H1 (cell line): ENCODE measurements around the gene UNC5B. TPM values are rescaled to one million over a fixed set of nuclear protein-coding genes. Genes with fewer than 3 reads are reported as not detected.

Source experiments
- CTCF ChIA-PET: fragments of 300-600 bp; sonication (Branson Sonifier 250); formaldehyde crosslinking; loops from one replicate; lab custom pipeline; 2021; ENCODE audit not compliant: partially characterized antibody; lab: Charles Lee
- POLR2A ChIA-PET: fragments of 300-600 bp; sonication (Branson Sonifier 250); formaldehyde crosslinking; loops from one replicate; lab custom pipeline; 2021; ENCODE audit warnings: inconsistent platforms; ENCODE audit not compliant: partially characterized antibody; lab: Charles Lee
- DNase-seq, 2 experiments: peaks; one replicate each; pipeline versions ENCODE4 v3.0.0 to v3.0.0-alpha.2; 2010 to 2022; ENCODE audit warnings: low spot score in 2 of 2, low read depth in 1 of 2, mixed read lengths in 1 of 2
- FAIRE-seq: peaks from 2 replicates; lab custom pipeline; 2011; peaks lifted over from hg19 to GRCh38; lab: Jason Lieb, UNC
- H2AFZ ChIP-seq: 2 replicates; pipeline ENCODE4 v1.8.1; 2012; ENCODE audit warnings: low read length, inconsistent platforms
- H2AK5ac ChIP-seq: 2 replicates; pipeline ENCODE4 v1.6.1; 2013; ENCODE audit warnings: low read depth, low read length
- H2BK120ac ChIP-seq: replicated peaks from 2 replicates; pipeline ENCODE3; 2013; ENCODE audit warnings: low read depth, low read length, inconsistent platforms
- H2BK12ac ChIP-seq: 2 replicates; pipeline ENCODE4 v1.6.1; 2013; ENCODE audit warnings: low read depth, low read length
- H2BK15ac ChIP-seq: 2 replicates; pipeline ENCODE4 v1.6.1; 2013; ENCODE audit warnings: low read length
- H2BK20ac ChIP-seq: 2 replicates; pipeline ENCODE4 v1.6.1; 2013; ENCODE audit warnings: low read length
- H2BK5ac ChIP-seq: 2 replicates; pipeline ENCODE4 v1.6.1; 2013; ENCODE audit warnings: low read depth, low read length
- H3K14ac ChIP-seq: 2 replicates; pipeline ENCODE4 v1.6.1; 2013; ENCODE audit warnings: inconsistent platforms; ENCODE audit not compliant: insufficient read length
- H3K18ac ChIP-seq: 2 replicates; pipeline ENCODE4 v1.6.1; 2013; ENCODE audit warnings: low read length; ENCODE audit errors: extremely low read depth
- H3K23ac ChIP-seq: 2 replicates; pipeline ENCODE4 v1.6.1; 2013; ENCODE audit warnings: inconsistent platforms; ENCODE audit not compliant: insufficient read length
- H3K23me2 ChIP-seq: 2 replicates; pipeline ENCODE4 v1.6.1; 2013; ENCODE audit warnings: low read depth, low read length
- H3K27ac ChIP-seq: 2 replicates; pipeline ENCODE4 v1.6.1; 2011; ENCODE audit warnings: low read depth, low read length, inconsistent platforms
- H3K27me3 ChIP-seq, 4 experiments: replicated peaks in 1 of 4; 1 replicate in 1 of 4; 2 replicates in 3 of 4; pipeline versions ENCODE4 v1.6.1 to v1.8.1; 2011 to 2013; ENCODE audit warnings: low read length in 3 of 4, mild to moderate bottlenecking in 3 of 4, inconsistent platforms in 2 of 4, mixed read lengths in 2 of 4, moderate library complexity in 1 of 4; ENCODE audit not compliant: control insufficient read depth in 3 of 4, insufficient read depth in 3 of 4; ENCODE audit errors: extremely low read depth in 1 of 4
- H3K36me3 ChIP-seq, 4 experiments: 2 replicates each; pipeline versions ENCODE4 v1.6.1 to v1.8.1; 2011 to 2013; ENCODE audit warnings: mild to moderate bottlenecking in 4 of 4, low read length in 3 of 4, moderate library complexity in 2 of 4, control low read depth in 1 of 4, inconsistent platforms in 1 of 4; ENCODE audit not compliant: insufficient read depth in 4 of 4, control insufficient read depth in 2 of 4
- H3K4ac ChIP-seq: replicated peaks from 2 replicates; pipeline ENCODE3; 2013; ENCODE audit warnings: low read length, low read depth, mixed read lengths, inconsistent platforms; ENCODE audit not compliant: insufficient read length
- H3K4me1 ChIP-seq, 4 experiments: replicated peaks in 1 of 4; 1 replicate in 1 of 4; 2 replicates in 3 of 4; pipeline versions ENCODE4 v1.6.1 to v1.8.1; 2011 to 2013; ENCODE audit warnings: low read length in 3 of 4, inconsistent platforms in 2 of 4, mixed read lengths in 1 of 4; ENCODE audit not compliant: insufficient read depth in 4 of 4, control insufficient read depth in 3 of 4
- H3K4me2 ChIP-seq, 2 experiments: 2 replicates each; pipeline versions ENCODE4 v1.6.1 to v1.8.1; 2011 to 2013; ENCODE audit warnings: low read depth in 2 of 2, low read length in 2 of 2, control low read depth in 1 of 2, inconsistent platforms in 1 of 2, mild to moderate bottlenecking in 1 of 2; ENCODE audit not compliant: insufficient read depth in 1 of 2
- H3K4me3 ChIP-seq, 4 experiments: fragments of 200-600, 300-600 bp in 1 of 4; sonication (generic), shearing (Covaris generic), sonication (Bioruptor Twin) in 1 of 4; 2 replicates each; pipeline versions ENCODE4 v1.5.1 to v1.8.1; 2011 to 2016; ENCODE audit warnings: low read length in 4 of 4, low read depth in 3 of 4, control low read depth in 2 of 4, inconsistent platforms in 2 of 4, mild to moderate bottlenecking in 2 of 4, mixed read lengths in 1 of 4, moderate library complexity in 1 of 4; ENCODE audit not compliant: insufficient read depth in 2 of 4; ENCODE audit errors: extremely low read depth in 1 of 4
- H3K56ac ChIP-seq: replicated peaks from 2 replicates; pipeline ENCODE3; 2013; ENCODE audit warnings: low read depth, mild to moderate bottlenecking, mixed read lengths, low read length, inconsistent platforms; ENCODE audit not compliant: insufficient read length
- H3K79me1 ChIP-seq: 2 replicates; pipeline ENCODE4 v1.6.1; 2013; ENCODE audit warnings: low read depth, low read length, control low read depth
- H3K79me2 ChIP-seq, 2 experiments: 2 replicates each; pipeline versions ENCODE4 v1.6.1 to v1.8.1; 2012 to 2013; ENCODE audit warnings: low read length in 2 of 2, mild to moderate bottlenecking in 2 of 2, inconsistent platforms in 1 of 2; ENCODE audit not compliant: insufficient read depth in 2 of 2, control insufficient read depth in 1 of 2
- H3K9ac ChIP-seq, 4 experiments: replicated peaks in 1 of 4; 1 replicate in 1 of 4; 2 replicates in 3 of 4; pipeline versions ENCODE4 v1.6.1 to v1.8.1; 2011 to 2013; ENCODE audit warnings: low read depth in 3 of 4, low read length in 3 of 4, control low read depth in 2 of 4, mild to moderate bottlenecking in 2 of 4, moderate library complexity in 2 of 4, inconsistent platforms in 1 of 4; ENCODE audit errors: extremely low read depth in 1 of 4
- H3K9me3 ChIP-seq, 2 experiments: 2 replicates each; pipeline versions ENCODE4 v1.6.1 to v1.8.1; 2012 to 2013; ENCODE audit warnings: mild to moderate bottlenecking in 2 of 2, moderate library complexity in 2 of 2, control low read depth in 1 of 2, inconsistent platforms in 1 of 2, low read depth in 1 of 2, low read length in 1 of 2, mixed read lengths in 1 of 2; ENCODE audit not compliant: insufficient read depth in 2 of 2
- H4K20me1 ChIP-seq, 2 experiments: replicated peaks in 1 of 2; 2 replicates each; pipeline versions ENCODE3 to v1.8.1; 2011 to 2013; ENCODE audit warnings: inconsistent platforms in 2 of 2, low read length in 2 of 2, mild to moderate bottlenecking in 1 of 2; ENCODE audit not compliant: insufficient read depth in 2 of 2, control insufficient read depth in 1 of 2
- H4K5ac ChIP-seq: 2 replicates; pipeline ENCODE4 v1.6.1; 2013; ENCODE audit warnings: low read length, low read depth, mixed read lengths, inconsistent platforms; ENCODE audit not compliant: insufficient read length
- H4K8ac ChIP-seq: 2 replicates; pipeline ENCODE4 v1.8.0; 2013; ENCODE audit warnings: mild to moderate bottlenecking, moderate library complexity, low read length, inconsistent platforms; ENCODE audit not compliant: insufficient read depth; ENCODE audit errors: extremely low read depth
- H4K91ac ChIP-seq: replicated peaks from 2 replicates; pipeline ENCODE3; 2013; ENCODE audit warnings: low read length, mixed read lengths, inconsistent platforms; ENCODE audit not compliant: insufficient read length
- CBX8 ChIP-seq: fragments of 300-800, 300-1000 bp; sonication (generic); IDR thresholded peaks from 2 replicates; pipeline ENCODE4 v1.7.1; 2016; ENCODE audit warnings: low read depth, low read length, borderline replicate concordance
- CHD1 ChIP-seq: IDR thresholded peaks from 2 replicates; pipeline ENCODE4 v1.6.1; 2012; ENCODE audit warnings: low read depth, low read length, improper control_type of control experiment
- CTBP2 ChIP-seq: IDR thresholded peaks from 2 replicates; pipeline ENCODE4 v1.7.0; 2011; ENCODE audit warnings: borderline replicate concordance, mild to moderate bottlenecking, moderate library complexity, mixed read lengths, low read length; ENCODE audit not compliant: insufficient read depth, insufficient read length
- GABPA ChIP-seq: IDR thresholded peaks from 2 replicates; pipeline ENCODE4 v1.6.1; 2011; ENCODE audit warnings: mild to moderate bottlenecking, low read length, moderate library complexity, borderline replicate concordance; ENCODE audit not compliant: insufficient read depth
- NANOG ChIP-seq: IDR thresholded peaks from 2 replicates; pipeline ENCODE4 v1.6.1; 2011; ENCODE audit warnings: low read length, low read depth, mild to moderate bottlenecking, inconsistent platforms; ENCODE audit not compliant: insufficient read depth, poor library complexity, severe bottlenecking
- POLR2AphosphoS5 ChIP-seq: IDR thresholded peaks from 2 replicates; pipeline ENCODE4 v1.6.1; 2011; ENCODE audit warnings: low read depth, low read length
- SIRT6 ChIP-seq: IDR thresholded peaks from one replicate; pipeline ENCODE4 v1.7.1; 2012; ENCODE audit warnings: low read length, inconsistent platforms
- SP1 ChIP-seq: IDR thresholded peaks from 2 replicates; pipeline ENCODE4 v1.6.1; 2011; ENCODE audit warnings: low read depth, low read length
- SP2 ChIP-seq: IDR thresholded peaks from 2 replicates; pipeline ENCODE4 v1.6.1; 2012; ENCODE audit warnings: mild to moderate bottlenecking, low read length, inconsistent platforms
- SRF ChIP-seq: IDR thresholded peaks from 2 replicates; pipeline ENCODE4 v1.6.1; 2011; ENCODE audit warnings: mild to moderate bottlenecking, low read depth, low read length, moderate library complexity
- TAF7 ChIP-seq: optimal IDR thresholded peaks from 2 replicates; pipeline ENCODE3; 2011; ENCODE audit warnings: low read depth, mild to moderate bottlenecking, inconsistent platforms, low read length, moderate library complexity, borderline replicate concordance
- WGBS, 2 experiments: shearing (Covaris generic) in 1 of 2; methylation state at CpG; one replicate each; pipeline versions ENCODE4 v1.1.6 to v1.1.7; 2013 to 2015; ENCODE audit warnings: low lambda C conversion rate in 2 of 2, mixed read lengths in 2 of 2, inconsistent platforms in 1 of 2, low coverage in 1 of 2, missing lambda C conversion rate in 1 of 2; ENCODE audit not compliant: insufficient replicate concordance in 2 of 2, insufficient coverage in 1 of 2, insufficient read length in 1 of 2; ENCODE audit errors: extremely low coverage in 1 of 2, missing lambda C conversion rate in 1 of 2; 5-methylcytosine and 5-hydroxymethylcytosine counted together
- polyA plus RNA-seq, 7 experiments: library from polyadenylated mRNA; depleted of rRNA in 3 of 7; stranded (reverse) in 5 of 7; unstranded in 2 of 7; fragments of >200 nt in 5 of 7; fragments of 200-250 nt in 2 of 7; gene quantifications; 1 replicate in 5 of 7; 2 replicates in 1 of 7; 4 replicates in 1 of 7; pipeline versions ENCODE4 v1.2.1 to v1.2.3, GENCODE V29; 2011 to 2013; ENCODE audit warnings: missing spikeins in 2 of 7, mixed read lengths in 2 of 7
- total RNA-seq: library from RNA; stranded (reverse); fragmentation: NEBNext Ultra II Directional; extraction: Animal tissue kit (Norgen Biotek cat#: 25700); gene quantifications from 2 replicates; pipeline ENCODE4 v1.2.1, GENCODE V29; 2021

The UNC5B gene
- total and polyA plus RNA-seq, 2 of the 8 experiments (the other 6 are each of a cell fraction or from before 2014, with no cell fraction given): 27.9 to 31.8 TPM

DNA sequence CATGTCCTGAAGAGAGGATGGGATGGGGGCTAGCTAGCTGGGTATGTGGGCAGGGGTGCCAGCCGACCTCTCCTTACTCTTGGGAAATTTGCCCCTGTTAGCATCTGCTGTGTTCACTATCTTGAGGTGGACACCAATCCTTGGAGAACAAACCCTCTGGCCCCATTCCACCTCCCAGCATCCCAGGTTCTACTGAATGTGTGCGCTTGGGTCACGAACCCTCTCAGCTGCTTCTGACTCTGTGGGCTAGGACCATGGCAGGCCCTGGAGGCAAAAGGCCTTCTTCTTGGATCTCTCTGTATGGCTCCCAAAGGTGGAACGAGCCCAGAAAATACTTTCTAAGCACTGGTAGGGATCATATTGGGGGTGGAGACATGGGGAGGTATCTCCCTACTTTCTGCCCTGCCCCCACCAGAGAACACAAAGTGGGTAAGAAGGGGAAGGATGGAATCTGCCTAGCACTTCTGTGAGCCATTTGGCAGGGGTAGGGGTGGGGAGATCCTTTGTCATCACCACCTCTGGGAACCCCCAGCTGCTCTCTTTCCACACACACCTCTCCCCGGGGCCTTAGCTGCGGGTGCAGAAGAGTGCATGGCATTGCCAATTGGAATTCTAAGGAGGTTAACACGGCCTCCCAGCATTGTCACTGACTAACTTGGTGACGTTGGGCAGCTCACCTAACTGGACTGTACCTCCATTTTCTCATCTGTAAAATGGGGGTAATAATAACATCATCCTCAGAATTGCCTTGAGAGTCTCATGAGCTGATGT lies 7.7 kb downstream of the UNC5B start:
- WGBS, 2 experiments: 79% methylated on average over 8 of the region's 8 CpGs; no CpG with 5 or more reads in 1 of the 2 experiments
- Histone ChIP-seq H3K36me3 (no peaks in the 10 kb centered on the region), H2BK5ac (no peak overlapping the region; the same call in 1 of the 2 replicates), H3K18ac (no peak overlapping the region), H3K27me3 (no peaks in the 10 kb centered on the region), H2BK120ac (no peak overlapping the region), H3K4ac (no peak overlapping the region), H2AFZ (no peak overlapping the region), H2AK5ac (no peak overlapping the region), H3K9me3 (no peaks in the 10 kb centered on the region), H4K20me1 (no peaks in the 10 kb centered on the region), H3K23me2 (peaks cover 6% of the 10 kb centered on the region; the same call in 1 of the 2 replicates), H3K56ac (no peak overlapping the region), H3K9ac (no peak overlapping the region), H3K4me3 (no peak overlapping the region), H3K14ac (no peak overlapping the region), H4K91ac (no peak overlapping the region), H3K4me2 (no peak overlapping the region), H3K27ac (no peak overlapping the region), H2BK12ac (no peak overlapping the region), H2BK15ac (no peak overlapping the region; the same call in 1 of the 2 replicates), H3K79me1 (peaks cover 11% of the 10 kb centered on the region), H3K23ac (no peak overlapping the region), H3K4me1 (peaks cover 22 to 51% (median 28%) of the 10 kb centered on the region in 4 experiments), H4K5ac (no peak overlapping the region), H4K8ac (no peak overlapping the region), H2BK20ac (no peak overlapping the region), H3K79me2 (peaks cover 0 to 71% of the 10 kb centered on the region in 2 experiments; a peak in 3 of 4 replicates)
- FAIRE-seq (no peak), DNase-seq (no peak)
- no peak for TF ChIP-seq SRF
- TF ChIP-seq TAF7: no peak
- no peak for TF ChIP-seq CHD1
- no peak for TF ChIP-seq SIRT6
- no peak for TF ChIP-seq CBX8
- no peak for TF ChIP-seq SP2
- no peak for TF ChIP-seq NANOG
- TF ChIP-seq GABPA: no peak
- no peak for TF ChIP-seq SP1
- no peak for TF ChIP-seq CTBP2
- no peak for TF ChIP-seq POLR2AphosphoS5
- ChIA-PET CTCF (interaction anchor here (0.6 to 12.3 kb wide), 11 partner anchors 10 to 297 kb away, joined by 3 to 138 read pairs (median 4); no protein-coding TSS in a partner anchor), POLR2A (interaction anchor here (1.3 to 6.8 kb wide), 3 partner anchors 8 to 48 kb away, joined by 3 to 45 read pairs (median 17); partner anchors contain the start of gene UNC5B)
